Forelimb muscle (tissue), 1 donor: ENCODE data around the gene MAGEB4. TPM values are rescaled to one million over a fixed set of nuclear protein-coding genes. Genes with fewer than 3 reads are reported as not detected.
"Not testable (repeated sequence)": the region's sequence is repeated elsewhere in the genome, so short reads cannot be mapped to it uniquely, and the experiment has no call there.

Experiments used
- DNase-seq: peaks from one replicate; pipeline ENCODE4 v3.0.0-alpha.2; 2013; ENCODE audit warnings: low read depth
- polyA plus RNA-seq: library from polyadenylated mRNA; unstranded; fragments of 120-200 nt; gene quantifications from one replicate; pipeline ENCODE4 v1.2.1, GENCODE V29; 2013; ENCODE audit not compliant: insufficient read length

MAGEB4 gene, protein sequence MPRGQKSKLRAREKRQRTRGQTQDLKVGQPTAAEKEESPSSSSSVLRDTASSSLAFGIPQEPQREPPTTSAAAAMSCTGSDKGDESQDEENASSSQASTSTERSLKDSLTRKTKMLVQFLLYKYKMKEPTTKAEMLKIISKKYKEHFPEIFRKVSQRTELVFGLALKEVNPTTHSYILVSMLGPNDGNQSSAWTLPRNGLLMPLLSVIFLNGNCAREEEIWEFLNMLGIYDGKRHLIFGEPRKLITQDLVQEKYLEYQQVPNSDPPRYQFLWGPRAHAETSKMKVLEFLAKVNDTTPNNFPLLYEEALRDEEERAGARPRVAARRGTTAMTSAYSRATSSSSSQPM
- polyA plus RNA-seq, result not detected

- no peak for DNase-seq
These were observed at the start of gene MAGEB4 for GRCh38 chrX:30241724-30242415. MAGEB4 (plus strand) TSS chrX:30242000; CDS start chrX:30242136, 136 bp downstream.

- not testable (repeated sequence) for DNase-seq
These were observed 47.9 kb upstream of the MAGEB4 start for GRCh38 chrX:30193910-30194309.

GRCh38 chrX:30196322-30196721 lies 45.5 kb upstream of the MAGEB4 start:
- DNase-seq, result no peak

- no peak for DNase-seq
These were observed 29.6 kb upstream of the MAGEB4 start for GRCh38 chrX:30212172-30212571.

GRCh38 chrX:30215357-30215843 lies 26.4 kb upstream of the MAGEB4 start, which contains the start of gene MAGEB2:
MAGEB2 (plus strand) TSS chrX:30215563; CDS start chrX:30218581, 3,018 bp downstream.
- DNase-seq, result no peak

DNA sequence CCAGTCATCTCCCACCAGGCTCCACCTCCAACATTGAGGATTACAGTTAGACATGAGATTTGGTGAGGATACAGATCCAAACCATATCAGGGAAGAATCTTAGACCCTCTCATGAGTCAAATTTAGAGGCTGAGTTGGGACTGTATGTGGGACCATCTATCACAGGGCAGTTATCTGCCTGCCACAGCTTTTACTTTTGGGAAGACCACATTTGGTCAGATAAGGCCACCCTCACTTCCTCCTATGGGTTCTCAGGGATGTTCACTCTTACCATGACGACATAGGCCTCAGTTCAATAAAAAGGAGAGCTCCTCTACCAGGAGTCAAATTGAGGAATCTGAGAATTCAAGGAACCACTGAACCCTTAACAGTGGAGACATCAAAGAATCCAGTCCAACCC lies 24.3 kb upstream of the MAGEB4 start:
- no peak for DNase-seq

GRCh38 chrX:30219372-30219771 lies 22.4 kb upstream of the MAGEB4 start:
- DNase-seq, result no peak

DNA sequence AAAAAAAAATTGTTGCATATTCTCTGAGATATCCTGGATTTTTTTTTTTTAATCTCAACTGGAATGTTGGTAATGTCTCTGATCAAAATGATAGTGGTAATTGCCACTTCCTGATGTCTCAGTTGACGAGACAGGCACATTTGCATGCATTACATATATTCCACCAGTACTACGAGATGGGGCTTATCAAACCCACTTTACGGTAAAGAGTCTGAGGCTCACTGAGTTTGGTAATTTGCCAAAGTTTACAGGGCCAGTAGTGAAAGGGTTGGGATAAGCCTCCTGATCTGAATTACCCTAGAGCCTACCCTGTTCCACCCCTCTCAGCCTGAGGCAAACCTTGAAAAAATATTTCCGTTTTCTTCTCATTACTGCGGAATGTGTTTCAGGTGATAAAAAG lies 21.1 kb upstream of the MAGEB4 start:
- DNase-seq, result no peak

DNA sequence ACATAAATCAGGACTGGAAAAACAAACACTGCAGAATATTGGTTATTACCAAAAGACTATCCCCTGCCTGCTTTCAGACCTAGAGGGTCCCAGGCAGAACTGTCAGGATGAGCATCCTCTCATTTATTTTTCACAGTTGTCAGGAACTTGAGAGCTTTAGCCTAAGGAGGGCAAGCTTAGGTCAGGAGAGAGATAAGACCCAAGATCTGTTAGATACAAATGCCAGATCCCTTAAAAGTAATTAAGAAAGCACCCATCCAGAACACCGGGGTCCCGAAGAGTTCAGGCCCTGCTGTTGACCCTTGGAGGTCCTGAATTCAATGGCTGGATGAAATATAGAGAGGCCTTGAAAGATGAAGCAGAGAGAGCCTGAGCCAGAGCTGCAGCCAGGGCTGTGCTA lies 17.3 kb upstream of the MAGEB4 start:
- no peak for DNase-seq

DNA sequence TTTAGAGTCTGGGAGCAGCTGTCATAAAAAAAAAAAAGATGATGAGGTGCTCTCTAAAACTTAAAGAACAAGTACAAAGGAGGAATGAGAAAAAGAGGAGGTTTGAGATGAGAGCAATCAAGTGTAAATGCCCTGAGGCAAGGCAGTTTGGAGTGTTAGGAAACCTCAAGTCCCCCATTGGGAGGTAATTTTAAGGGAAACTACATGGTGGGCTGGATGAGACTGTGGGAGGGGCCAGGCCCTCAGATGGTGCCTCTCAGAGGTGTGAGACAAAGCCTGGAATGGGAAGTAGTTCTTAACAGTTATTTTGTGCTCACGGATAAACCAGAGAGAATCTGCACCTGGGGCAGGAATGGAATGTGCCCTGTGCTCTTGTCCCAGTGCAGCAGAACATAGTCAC lies 13.3 kb upstream of the MAGEB4 start:
- DNase-seq, result no peak

GRCh38 chrX:30230395-30230794 lies 11.4 kb upstream of the MAGEB4 start, which contains the start of gene MAGEB3:
MAGEB3 (plus strand) TSS chrX:30230657; CDS start chrX:30235925, 5,268 bp downstream.
- DNase-seq, result no peak

DNA sequence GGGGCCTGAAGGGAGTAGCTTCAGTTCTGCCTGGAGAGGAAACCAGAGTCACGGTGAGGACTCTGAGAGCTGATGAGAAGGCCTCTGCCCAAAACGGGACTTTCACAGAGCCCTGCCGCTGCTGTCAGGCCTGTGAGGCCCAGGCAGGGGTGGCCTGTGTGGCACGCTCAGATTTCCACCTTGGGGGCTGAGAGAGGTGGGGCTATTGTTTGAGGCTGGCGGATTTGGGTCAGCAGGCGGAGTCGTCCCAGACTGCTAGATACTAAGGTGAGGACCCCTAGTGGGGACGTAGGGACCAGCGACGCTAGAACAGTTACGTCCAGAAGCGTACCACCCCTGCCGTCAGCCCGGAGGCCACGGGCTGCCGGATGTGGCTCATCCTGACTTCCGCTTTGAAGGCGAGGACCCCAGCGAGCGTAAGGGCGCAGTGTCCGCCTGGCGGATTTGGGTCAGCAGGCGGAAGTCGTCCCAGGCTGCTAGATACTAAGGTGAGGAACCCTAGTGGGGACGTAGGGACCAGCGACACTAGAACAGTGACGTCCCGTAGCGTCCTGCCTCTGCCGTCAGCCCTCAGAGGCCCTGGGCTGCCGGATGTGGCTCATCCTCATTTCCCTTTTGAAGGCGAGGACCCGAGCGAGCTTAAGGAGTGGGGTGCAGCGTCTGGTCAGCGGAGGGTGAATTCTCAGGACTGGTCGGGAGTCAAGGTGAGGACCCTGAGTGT lies 5.1 kb downstream of the MAGEB4 start, which contains the start of gene MAGEB1:
Gene MAGEB1 (plus strand): TSS at position 378 of the 721 bp plus-strand sequence. CDS start 3,348 bp downstream, outside the sequence.
- no peak for DNase-seq

DNA sequence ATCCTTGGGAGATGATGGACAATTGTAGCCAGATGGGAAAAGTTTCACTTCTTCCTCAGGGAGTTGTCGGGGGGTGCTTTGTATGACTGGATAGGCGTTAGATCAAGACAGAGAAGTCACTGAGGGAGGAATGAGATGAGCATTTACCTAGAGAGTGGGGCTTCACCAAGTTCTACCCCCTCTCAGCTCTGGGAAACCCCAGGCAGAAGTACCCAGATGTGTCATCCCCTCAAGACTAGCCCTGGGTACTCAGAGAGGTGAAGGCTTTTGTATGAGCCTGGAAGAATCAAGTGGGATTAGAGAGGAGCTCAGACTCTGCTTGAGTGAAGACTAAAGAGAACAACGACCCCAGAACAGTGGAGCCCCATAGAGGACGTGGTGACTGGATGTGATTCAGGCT lies 7.1 kb downstream of the MAGEB4 start:
- no peak for DNase-seq

GRCh38 chrX:30253257-30253656 lies 11.5 kb downstream of the MAGEB4 start:
- no peak for DNase-seq

- no peak for DNase-seq
These were observed 18.1 kb downstream of the MAGEB4 start for GRCh38 chrX:30259927-30260326.

DNA sequence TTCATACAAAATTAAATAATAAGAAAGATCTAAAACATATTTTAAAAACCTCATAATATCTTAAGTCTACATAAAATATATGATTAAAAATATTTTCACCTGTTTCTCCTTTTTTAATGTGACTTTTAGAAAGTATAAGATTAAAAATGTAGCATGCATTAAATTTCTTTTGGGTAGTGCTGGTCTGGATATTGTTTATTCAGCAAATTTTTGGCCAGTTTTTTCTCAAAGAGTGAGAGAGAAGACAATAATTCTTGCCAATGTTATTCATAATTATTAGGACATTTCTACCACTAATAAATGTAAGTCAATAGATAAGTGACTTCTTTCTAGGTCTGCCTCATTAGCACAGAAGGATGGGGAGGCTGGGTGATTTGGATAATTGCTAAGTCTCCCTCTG lies 19.2 kb downstream of the MAGEB4 start:
- no peak for DNase-seq

DNA sequence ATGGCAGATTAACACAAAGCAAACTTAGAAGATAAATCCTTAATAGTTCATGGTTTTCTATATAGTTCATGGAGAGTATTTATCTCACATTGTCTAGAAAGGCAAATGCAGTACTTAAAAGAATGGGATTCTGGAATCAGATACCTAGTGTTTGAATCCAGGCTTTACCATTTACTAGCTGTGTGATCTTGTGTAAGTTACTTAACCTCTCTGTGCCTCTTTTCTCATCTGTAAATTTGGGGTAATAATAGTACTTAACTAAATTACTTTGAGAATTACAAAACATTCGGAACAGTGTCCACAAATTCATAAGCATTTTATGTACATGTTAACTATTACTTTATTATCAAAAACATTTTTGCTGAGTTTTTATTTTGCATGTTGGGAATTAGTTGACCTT lies 21.0 kb downstream of the MAGEB4 start:
- DNase-seq, result no peak

DNA sequence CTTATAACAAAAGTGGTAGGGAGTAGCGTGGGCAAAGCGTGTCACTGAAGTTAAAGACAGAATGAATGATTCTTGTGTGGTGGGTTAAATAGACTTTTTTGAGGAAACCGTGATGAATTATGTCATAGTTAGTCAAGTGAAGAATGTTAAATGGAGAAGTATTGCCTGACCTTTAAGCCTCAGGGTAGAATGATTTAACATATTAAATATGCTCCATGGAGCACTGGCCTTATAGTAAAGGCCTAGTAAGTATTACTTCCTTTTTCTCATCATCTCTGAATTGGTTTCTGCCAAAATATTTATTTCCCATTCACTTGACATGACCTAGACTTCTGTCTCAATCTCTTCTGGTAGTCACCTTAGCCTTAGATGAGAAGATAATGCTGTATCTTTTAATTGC lies 28.8 kb downstream of the MAGEB4 start:
- DNase-seq, result no peak

DNA sequence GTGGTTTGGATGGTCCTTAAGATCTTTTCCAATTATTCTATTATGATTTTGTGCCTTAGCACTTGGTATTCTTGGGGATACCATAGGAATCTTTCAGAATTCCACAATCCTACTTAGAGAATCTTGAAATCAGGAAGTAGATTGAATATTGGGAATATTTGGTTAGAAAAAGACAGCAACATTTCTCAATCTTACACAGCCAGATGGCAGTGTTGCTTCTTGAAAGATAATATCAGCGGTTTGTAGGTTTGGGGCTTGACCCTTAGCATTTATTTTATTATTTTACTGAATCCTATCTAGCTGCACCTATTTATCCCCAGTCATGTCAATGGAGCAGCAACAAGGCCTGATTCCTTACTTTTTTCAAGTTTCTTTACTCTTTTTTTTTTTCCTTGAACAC lies 33.7 kb downstream of the MAGEB4 start:
- DNase-seq, result no peak

DNA sequence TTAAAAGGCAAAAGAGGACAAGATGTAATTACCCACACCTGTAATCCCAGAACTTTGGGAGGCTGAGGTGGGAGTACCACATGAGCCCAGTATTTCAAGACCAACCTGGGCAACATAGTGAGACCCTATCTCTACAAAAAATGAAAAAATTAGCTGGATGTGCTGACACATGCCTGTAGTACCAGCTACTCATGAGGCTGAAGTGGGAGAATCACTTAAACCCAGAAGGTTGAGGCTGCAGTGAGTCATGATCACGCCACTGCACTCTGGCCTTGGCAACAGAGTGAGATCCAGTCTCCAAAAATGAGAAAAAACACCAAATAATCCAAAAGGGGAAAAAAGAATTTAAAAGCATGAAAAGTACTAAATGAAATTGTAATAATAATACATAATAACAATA lies 36.6 kb downstream of the MAGEB4 start:
- DNase-seq, result no peak

- DNase-seq, result no peak
These were observed 38.6 kb downstream of the MAGEB4 start for GRCh38 chrX:30280428-30280827.

DNA sequence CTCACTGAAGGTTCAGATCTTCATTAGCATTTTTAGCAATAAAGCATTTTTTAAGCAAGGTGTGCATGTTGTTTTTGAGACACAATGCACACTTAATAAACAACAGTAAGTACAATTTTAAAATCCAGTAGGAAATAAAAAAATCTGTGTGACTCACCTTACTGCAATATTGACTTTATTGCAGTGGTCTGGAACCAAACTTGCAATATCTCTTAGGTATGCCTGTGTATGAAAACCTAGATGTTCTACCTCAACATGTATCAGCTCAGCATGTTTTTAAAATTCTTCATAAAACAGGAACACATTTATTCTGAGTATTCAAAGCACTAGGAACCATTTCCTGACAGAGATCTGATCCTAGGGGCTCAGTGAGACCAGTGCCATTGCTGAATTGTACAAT lies 40.7 kb downstream of the MAGEB4 start:
- DNase-seq, result no peak
